Effector CD4-positive, alpha-beta T cell (primary cell): ENCODE results near the gene RIC8B.

Experiments used
- DNase-seq: peaks from one replicate; pipeline ENCODE4 v3.0.0-alpha.2; 2020

The RIC8B gene

DNA sequence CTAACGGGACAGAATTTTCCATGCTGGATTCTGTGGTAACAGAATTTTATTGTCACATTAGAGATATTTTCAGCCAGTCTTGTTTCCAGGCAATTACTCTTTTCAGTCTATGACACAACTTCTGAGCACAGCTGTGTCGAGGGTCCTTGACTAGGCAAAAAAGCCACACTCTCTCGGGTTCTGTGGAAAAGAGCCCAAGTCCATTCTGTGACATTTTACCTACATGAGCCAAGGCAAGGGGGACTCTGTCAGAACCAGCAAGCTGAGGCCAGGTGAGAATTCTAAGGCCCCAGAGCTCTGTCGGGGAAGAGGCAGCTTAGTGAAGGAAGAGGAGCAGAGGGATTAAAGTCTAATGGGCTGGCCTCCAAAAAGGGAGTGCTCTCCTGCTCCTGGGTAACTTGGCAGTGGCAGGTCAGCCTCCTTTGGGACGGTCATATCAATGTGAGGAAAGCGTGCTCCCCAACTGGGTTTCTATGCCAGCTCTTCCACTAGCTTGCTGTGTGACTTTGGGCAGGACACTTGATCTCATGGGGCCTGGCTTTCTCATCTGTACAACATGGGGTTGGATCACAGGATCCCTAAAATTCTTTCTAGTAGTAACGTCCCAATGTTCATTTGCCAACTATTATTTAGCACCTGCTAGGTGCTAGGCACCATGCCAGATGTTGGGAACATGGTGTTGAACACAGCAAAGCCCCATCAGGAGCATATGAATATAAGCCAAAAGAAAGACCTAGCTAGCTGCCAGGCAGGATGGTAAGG, 16.0 kb upstream of the RIC8B start:
- DNase-seq = no peak

- DNase-seq = no peak
Observed at GRCh38 chr12:106759526-106760183, 14.8 kb upstream of the RIC8B start.

DNA sequence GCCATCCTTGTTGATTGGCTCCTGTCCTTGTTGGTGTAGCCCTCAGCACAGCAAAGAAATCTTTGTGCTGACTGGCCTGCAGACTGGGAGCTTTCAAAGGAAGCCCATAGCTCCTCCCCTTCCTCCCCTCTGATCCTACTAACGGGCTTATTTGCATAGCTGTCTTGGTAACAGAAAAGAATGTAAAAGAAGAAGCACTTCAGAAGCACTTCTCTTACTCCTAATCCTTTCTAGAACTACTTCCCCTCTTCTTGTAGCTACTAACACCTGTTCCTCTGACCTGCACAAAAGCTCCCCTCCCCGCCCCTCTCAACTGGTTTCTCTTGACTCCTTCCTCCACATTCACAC, 14.3 kb upstream of the RIC8B start:
- peak; percentile 22 for DNase-seq

GRCh38 chr12:106764220-106764619, 10.3 kb upstream of the RIC8B start:
- no peak for DNase-seq

DNA sequence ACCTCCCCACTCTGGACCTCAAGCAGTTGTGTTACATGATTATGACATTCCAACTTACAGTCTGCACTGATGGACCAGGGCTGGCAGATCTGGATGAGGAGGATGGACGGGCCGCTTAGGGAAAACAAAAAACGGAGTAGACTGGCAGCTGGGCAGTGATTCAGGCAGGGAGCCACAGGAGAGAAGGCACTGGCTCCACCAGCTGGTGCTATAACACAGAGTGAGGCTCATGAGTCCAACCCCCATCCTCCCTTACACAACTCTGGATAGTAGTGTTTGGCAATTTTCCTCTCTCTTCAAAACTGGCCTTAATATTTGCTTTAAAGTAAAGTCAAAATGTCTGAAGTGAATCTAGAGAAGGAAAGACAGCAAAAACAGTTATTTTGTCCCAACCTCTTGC, 9.7 kb upstream of the RIC8B start:
- DNase-seq = no peak

- DNase-seq = no peak
Observed at GRCh38 chr12:106766393-106766826, 8.1 kb upstream of the RIC8B start.

- DNase-seq = no peak
Observed at GRCh38 chr12:106767206-106767605, 7.3 kb upstream of the RIC8B start.

DNA sequence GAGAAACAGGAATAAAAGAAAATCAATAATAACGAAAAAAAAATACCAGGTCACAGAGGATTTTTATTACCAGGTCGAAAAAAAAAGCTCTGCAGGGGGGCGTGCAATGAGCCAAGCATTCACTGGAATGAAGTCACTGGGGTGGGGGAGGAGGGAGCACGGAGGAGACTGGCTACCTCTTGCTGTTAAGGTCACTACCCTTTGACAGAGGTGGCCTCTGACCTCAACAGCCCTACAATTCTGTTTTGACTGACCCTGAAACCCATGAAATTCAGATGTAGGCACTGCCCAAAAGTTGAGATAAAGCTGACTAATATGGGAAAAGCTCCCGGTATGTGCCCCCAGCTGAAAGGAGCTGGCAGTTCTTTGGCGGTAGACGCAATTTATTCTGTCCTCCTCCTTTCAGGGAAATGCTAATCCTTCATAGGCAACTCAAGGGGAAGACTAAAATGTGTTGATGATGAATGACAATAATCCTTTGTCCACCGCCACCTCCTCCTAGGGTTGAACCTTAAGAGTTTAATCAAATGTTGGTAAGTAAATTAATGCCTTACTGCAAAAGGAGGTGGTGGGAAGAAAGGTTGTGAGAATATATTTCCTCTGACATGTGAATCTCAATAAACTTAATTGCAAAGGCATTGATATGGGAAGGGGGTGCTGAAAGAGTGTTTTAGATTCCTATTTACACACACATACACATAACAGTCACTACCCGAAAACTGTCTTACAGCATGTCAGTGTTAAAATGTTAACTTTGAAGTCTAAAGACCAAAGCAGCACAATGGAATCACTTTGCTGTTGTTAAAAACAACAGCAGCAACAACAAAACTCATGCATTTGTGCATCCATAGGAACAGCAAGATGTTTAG, 6.3 kb upstream of the RIC8B start:
- no peak for DNase-seq

DNA sequence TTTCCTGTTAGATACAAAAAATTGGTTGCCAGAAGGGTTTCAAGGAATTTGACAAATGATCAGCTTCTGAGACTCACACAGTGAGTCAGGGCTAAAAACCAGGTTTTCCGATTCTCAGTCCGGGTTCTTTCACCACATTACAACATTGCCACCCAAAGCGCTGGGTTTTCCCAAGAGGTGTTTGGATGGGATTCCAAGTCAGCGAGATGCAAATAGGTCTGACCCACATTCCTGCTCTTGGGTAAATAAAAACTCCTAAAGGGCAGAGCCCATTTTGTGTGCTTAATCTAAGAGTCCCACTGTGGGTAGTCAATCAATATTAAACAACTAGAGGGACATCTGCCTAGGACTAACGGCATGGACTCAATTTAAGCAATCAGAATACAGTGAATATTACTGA, 5.4 kb upstream of the RIC8B start:
- DNase-seq = no peak

GRCh38 chr12:106769546-106769945, 4.9 kb upstream of the RIC8B start:
- no peak for DNase-seq

DNA sequence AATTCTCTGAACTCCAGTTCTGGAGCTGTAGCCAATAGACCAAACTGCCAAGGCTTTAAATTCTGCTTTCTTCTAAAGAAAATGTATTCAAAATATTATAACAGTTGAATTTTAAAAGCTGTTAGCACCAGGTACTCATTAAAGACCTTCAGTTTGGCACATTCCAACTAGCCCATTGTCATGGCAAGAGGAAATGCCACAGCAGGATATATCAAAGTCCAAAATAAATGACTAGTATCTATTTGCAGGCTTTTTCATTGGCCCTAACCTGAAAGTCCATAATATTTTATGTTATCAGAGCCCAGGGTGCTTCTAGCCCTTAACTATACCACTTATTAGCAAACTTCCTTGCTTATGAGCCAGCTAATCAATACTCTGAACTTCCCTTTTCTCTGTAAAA, 3.1 kb upstream of the RIC8B start:
- DNase-seq = no peak

DNA sequence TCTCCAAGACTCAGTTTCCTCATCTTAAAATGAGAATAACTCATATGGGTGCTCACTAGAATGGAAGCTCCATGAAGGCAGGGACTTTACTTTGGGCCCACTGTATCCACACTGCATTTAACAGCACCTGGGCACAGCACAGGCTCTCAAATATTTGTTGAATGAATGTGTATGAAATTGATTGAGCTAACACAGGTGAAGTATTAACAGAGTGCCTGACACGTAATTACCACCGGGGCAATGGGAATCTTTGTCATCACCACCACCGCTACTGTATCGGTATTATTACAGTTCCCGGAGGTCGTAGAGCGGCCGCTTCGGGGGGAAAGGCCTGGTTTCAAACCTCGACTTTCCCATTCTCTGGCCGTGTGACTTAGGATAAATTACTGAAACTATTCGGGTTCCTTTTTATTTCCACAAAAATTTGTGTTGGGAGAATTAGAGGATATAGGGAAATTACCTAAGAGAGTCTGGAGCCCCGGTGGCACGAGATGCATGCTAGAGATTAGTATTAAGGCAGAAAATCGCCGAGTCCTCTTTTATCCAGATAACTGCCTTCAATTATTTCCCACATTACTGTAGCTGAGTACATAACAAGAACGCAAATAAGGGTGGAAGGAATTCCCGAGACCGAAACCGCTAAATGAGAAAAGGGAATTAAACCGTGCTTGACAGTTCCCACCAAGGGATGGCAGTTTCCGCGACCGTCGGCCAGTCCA, 1.0 kb upstream of the RIC8B start:
- no peak for DNase-seq

GRCh38 chr12:106774808-106775524, 484 bp downstream of the RIC8B start:
- DNase-seq = no peak

GRCh38 chr12:106776897-106777296, 2.4 kb downstream of the RIC8B start:
- DNase-seq = no peak

DNA sequence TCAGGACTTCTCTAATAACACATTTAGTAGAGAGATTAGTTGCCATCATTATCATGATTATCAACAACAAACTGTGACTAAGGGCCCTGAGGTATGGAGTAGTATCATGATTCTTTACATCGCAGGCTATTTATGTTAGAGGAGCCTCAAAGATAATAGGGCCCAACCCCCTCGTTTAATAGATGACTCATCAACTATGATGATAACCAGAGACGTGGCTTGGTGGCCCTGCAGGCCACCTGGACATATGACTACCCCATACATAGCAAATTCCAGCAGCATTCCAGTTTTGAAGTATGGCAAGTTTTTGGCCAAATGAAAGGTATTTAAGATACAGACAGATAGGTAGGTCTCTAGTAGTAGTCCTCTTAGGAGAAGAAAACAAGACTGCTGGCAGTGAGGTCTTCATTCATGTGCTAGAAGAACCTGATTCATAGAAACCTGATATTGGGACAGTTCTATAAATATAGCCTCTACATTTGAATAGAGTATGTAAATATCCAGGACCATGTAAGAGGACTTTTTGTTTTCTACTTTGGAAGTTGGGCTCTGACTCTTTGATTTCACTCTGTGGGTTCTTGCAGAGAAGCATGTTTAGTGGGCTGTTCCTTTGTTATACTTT, 5.6 kb downstream of the RIC8B start:
- no peak for DNase-seq

GRCh38 chr12:106782619-106783018, 8.1 kb downstream of the RIC8B start:
- no peak for DNase-seq

- no peak for DNase-seq
Observed at GRCh38 chr12:106783515-106783914, 9.0 kb downstream of the RIC8B start.

- no peak for DNase-seq
Observed at GRCh38 chr12:106790020-106790419, 15.5 kb downstream of the RIC8B start.

GRCh38 chr12:106791531-106791930, 17.0 kb downstream of the RIC8B start:
- DNase-seq = no peak

GRCh38 chr12:106794369-106794768, 19.9 kb downstream of the RIC8B start:
- no peak for DNase-seq

GRCh38 chr12:106801167-106801708, 26.8 kb downstream of the RIC8B start:
- no peak for DNase-seq
